H9 (cell line): ENCODE data around the gene MAGI1. TPM values are rescaled to one million over a fixed set of nuclear protein-coding genes. Genes with fewer than 3 reads are reported as not detected.

Experiments used
- DNase-seq: peaks from one replicate; pipeline ENCODE4 v3.0.0-alpha.2; 2017
- H2AFZ ChIP-seq: one replicate; pipeline ENCODE4 v1.6.1; 2013; ENCODE audit warnings: mild to moderate bottlenecking, low read length, control low read depth, moderate library complexity
- H2AK5ac ChIP-seq: 2 replicates; pipeline ENCODE4 v1.6.1; 2013; ENCODE audit warnings: low read length, control low read depth, mixed read lengths; ENCODE audit not compliant: insufficient read length
- H2BK120ac ChIP-seq: one replicate; pipeline ENCODE4 v1.6.1; 2013; ENCODE audit warnings: low read depth, mild to moderate bottlenecking, low read length, control low read depth, inconsistent platforms; ENCODE audit not compliant: poor library complexity, severe bottlenecking
- H2BK12ac ChIP-seq: 2 replicates; pipeline ENCODE4 v1.6.1; 2013; ENCODE audit warnings: low read length, control low read depth, mixed read lengths, low read depth; ENCODE audit not compliant: insufficient read length
- H2BK15ac ChIP-seq: 2 replicates; pipeline ENCODE4 v1.6.1; 2013; ENCODE audit warnings: low read depth, low read length, control low read depth
- H2BK20ac ChIP-seq: one replicate; pipeline ENCODE4 v1.6.1; 2013; ENCODE audit warnings: low read depth, mild to moderate bottlenecking, low read length, control low read depth, inconsistent platforms; ENCODE audit not compliant: poor library complexity, severe bottlenecking
- H2BK5ac ChIP-seq: 2 replicates; pipeline ENCODE4 v1.6.1; 2013; ENCODE audit warnings: low read length, control low read depth, mixed read lengths; ENCODE audit not compliant: insufficient read length
- H3K14ac ChIP-seq: 2 replicates; pipeline ENCODE4 v1.6.1; 2013; ENCODE audit warnings: low read length, control low read depth; ENCODE audit not compliant: insufficient read depth
- H3K18ac ChIP-seq: 2 replicates; pipeline ENCODE4 v1.6.1; 2013; ENCODE audit warnings: low read depth, mild to moderate bottlenecking, mixed read lengths, low read length, control low read depth; ENCODE audit not compliant: insufficient read length
- H3K23ac ChIP-seq: 2 replicates; pipeline ENCODE4 v1.6.1; 2013; ENCODE audit warnings: low read length, control low read depth, mixed read lengths, low read depth; ENCODE audit not compliant: insufficient read length
- H3K23me2 ChIP-seq: 2 replicates; pipeline ENCODE4 v1.6.1; 2013; ENCODE audit warnings: low read depth, mild to moderate bottlenecking, mixed read lengths, low read length, control low read depth; ENCODE audit not compliant: insufficient read length, poor library complexity, severe bottlenecking
- H3K27ac ChIP-seq: 2 replicates; pipeline ENCODE4 v1.5.1; 2013; ENCODE audit warnings: low read length, control low read depth, mixed read lengths, low read depth; ENCODE audit not compliant: insufficient read length
- H3K27me3 ChIP-seq: 2 replicates; pipeline ENCODE4 v1.6.1; 2013; ENCODE audit warnings: low read length, control low read depth, inconsistent platforms; ENCODE audit not compliant: insufficient read depth
- H3K4ac ChIP-seq: 2 replicates; pipeline ENCODE4 v1.6.1; 2013; ENCODE audit warnings: low read depth, mild to moderate bottlenecking, control low read depth, inconsistent platforms, low read length, moderate library complexity
- H3K4me1 ChIP-seq: 2 replicates; pipeline ENCODE4 v1.6.1; 2013; ENCODE audit warnings: low read length, control low read depth, inconsistent platforms; ENCODE audit not compliant: insufficient read depth
- H3K4me2 ChIP-seq: 2 replicates; pipeline ENCODE4 v1.6.1; 2013; ENCODE audit warnings: low read length, control low read depth, mixed read lengths; ENCODE audit not compliant: insufficient read length, insufficient read depth
- H3K56ac ChIP-seq: 2 replicates; pipeline ENCODE4 v1.6.1; 2013; ENCODE audit warnings: low read depth, mild to moderate bottlenecking, mixed read lengths, low read length, control low read depth; ENCODE audit not compliant: insufficient read length
- H3K79me1 ChIP-seq: 2 replicates; pipeline ENCODE4 v1.6.1; 2013; ENCODE audit warnings: low read depth, mild to moderate bottlenecking, moderate library complexity, low read length, control low read depth, inconsistent platforms; ENCODE audit not compliant: insufficient read depth, poor library complexity, severe bottlenecking
- H3K79me2 ChIP-seq: 2 replicates; pipeline ENCODE4 v1.6.1; 2013; ENCODE audit warnings: low read length, control low read depth, inconsistent platforms; ENCODE audit not compliant: insufficient read depth
- H3K9ac ChIP-seq: 2 replicates; pipeline ENCODE4 v1.6.1; 2013; ENCODE audit warnings: low read length, control low read depth, mixed read lengths; ENCODE audit not compliant: insufficient read length; ENCODE audit errors: extremely low read depth
- H3K9me3 ChIP-seq: one replicate; pipeline ENCODE4 v1.6.1; 2013; ENCODE audit warnings: low read depth, low read length, inconsistent platforms; ENCODE audit not compliant: control insufficient read depth
- H3T11ph ChIP-seq: one replicate; pipeline ENCODE4 v1.6.1; 2013; ENCODE audit warnings: mild to moderate bottlenecking, low read length, control low read depth, inconsistent platforms
- H4K20me1 ChIP-seq: one replicate; pipeline ENCODE4 v1.6.1; 2013; ENCODE audit not compliant: control insufficient read depth, insufficient read length, insufficient read depth
- H4K5ac ChIP-seq: 2 replicates; pipeline ENCODE4 v1.6.1; 2013; ENCODE audit warnings: low read depth, mild to moderate bottlenecking, mixed read lengths, low read length, control low read depth; ENCODE audit not compliant: insufficient read length
- H4K8ac ChIP-seq: replicated peaks from 2 replicates; pipeline ENCODE4 v1.6.1; 2013; ENCODE audit warnings: low read length, control low read depth, mixed read lengths, low read depth; ENCODE audit not compliant: insufficient read length
- H4K91ac ChIP-seq: 2 replicates; pipeline ENCODE4 v1.6.1; 2013; ENCODE audit warnings: low read depth, mild to moderate bottlenecking, moderate library complexity, mixed read lengths, low read length, control low read depth; ENCODE audit not compliant: insufficient read length
- H3K27ac Mint-ChIP-seq, 3 experiments: 2 replicates in 2 of 3; 3 replicates in 1 of 3; pipeline ENCODE4 v1.8.0; 2020 to 2021; ENCODE audit warnings: mixed read lengths in 3 of 3, mild to moderate bottlenecking in 1 of 3, moderate library complexity in 1 of 3
- H3K27me3 Mint-ChIP-seq: 2 replicates; pipeline ENCODE4 v1.8.0; 2021; ENCODE audit warnings: low read depth, mild to moderate bottlenecking, moderate library complexity, mixed read lengths
- H3K36me3 Mint-ChIP-seq, 3 experiments: 2 replicates in 2 of 3; 3 replicates in 1 of 3; pipeline ENCODE4 v1.8.0; 2020 to 2021; ENCODE audit warnings: low read depth in 3 of 3, mixed read lengths in 3 of 3; ENCODE audit not compliant: insufficient read depth in 1 of 3
- H3K4me1 Mint-ChIP-seq, 2 experiments: 2 replicates each; pipeline ENCODE4 v1.8.0; 2020; ENCODE audit warnings: mixed read lengths in 2 of 2
- H3K4me3 Mint-ChIP-seq, 2 experiments: 2 replicates in 1 of 2; 3 replicates in 1 of 2; pipeline ENCODE4 v1.8.0; 2020 to 2021; ENCODE audit warnings: mild to moderate bottlenecking in 2 of 2, mixed read lengths in 2 of 2, moderate library complexity in 1 of 2
- H3K9me3 Mint-ChIP-seq, 2 experiments: 2 replicates in 1 of 2; 3 replicates in 1 of 2; pipeline ENCODE4 v1.8.0; 2020; ENCODE audit warnings: mild to moderate bottlenecking in 2 of 2, mixed read lengths in 2 of 2, moderate library complexity in 1 of 2
- WGBS: extraction: QIAGEN DNeasy Blood & Tissue Kit; methylation state at CpG from one replicate; pipeline ENCODE4 v1.1.7; 2013; ENCODE audit warnings: missing lambda C conversion rate, low lambda C conversion rate, mixed read lengths; ENCODE audit not compliant: insufficient read length; ENCODE audit errors: extremely low coverage; 5-methylcytosine and 5-hydroxymethylcytosine counted together
- total RNA-seq: library from RNA; stranded (reverse); gene quantifications from 2 replicates; pipeline ENCODE4 v1.2.1, GENCODE V29; 2021
- TF ChIP-seq, protein P1 (sequence below): fragments of 200-600 bp; sonication (generic); conservative IDR thresholded peaks from 3 replicates; pipeline ENCODE4 v1.8.0; 2021; ENCODE audit warnings: antibody characterized with exemption, mild to moderate bottlenecking

MAGI1 gene
- total RNA-seq, 1 experiment from 2014 or later, result 65.7 TPM

DNA sequence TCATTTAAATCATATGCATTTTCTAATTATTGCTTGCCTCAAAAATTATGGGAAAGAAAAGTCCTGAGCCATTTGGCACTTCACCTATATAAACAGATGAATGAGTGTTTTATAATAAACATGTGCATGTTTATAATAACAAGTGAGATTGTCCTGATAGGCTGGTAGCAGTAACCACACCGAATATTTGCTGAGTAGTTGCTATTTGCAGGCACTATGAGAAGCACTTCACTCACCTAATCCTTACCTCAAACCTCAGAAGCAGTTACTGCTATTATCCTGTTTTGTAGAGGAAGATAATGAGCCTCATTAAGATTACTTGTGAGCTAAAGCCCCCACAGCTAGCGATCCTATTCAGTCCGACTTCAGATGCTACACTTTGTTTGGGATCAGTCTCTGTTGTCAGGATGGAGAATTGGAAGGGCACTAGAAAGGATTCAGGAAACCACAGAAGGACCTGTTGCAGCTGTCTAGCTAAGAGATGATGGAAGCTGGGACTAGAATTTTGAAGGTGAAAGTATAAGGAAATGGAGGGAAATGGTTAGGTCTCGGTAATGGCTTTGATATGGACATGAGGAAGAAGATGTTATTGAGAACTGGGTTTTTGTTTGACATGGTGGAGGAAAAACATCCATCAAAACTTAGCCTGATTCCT, 28.4 kb upstream of the MAGI1 start:
- no peak overlapping the region; a peak in 1 of 7 replicates for H3K27ac Mint-ChIP-seq
- Histone ChIP-seq H2BK120ac (no peak overlapping the region), H3K4me2 (no peak overlapping the region), H2BK15ac (no peak overlapping the region), H3K79me1 (no peaks in the 10 kb centered on the region), H4K91ac (no peak overlapping the region), H3K23me2 (no peaks in the 10 kb centered on the region), H4K20me1 (no peaks in the 10 kb centered on the region), H3T11ph (no peak overlapping the region), H3K56ac (no peak overlapping the region), H3K27me3 (no peaks in the 10 kb centered on the region), H3K9me3 (no peaks in the 10 kb centered on the region), H2BK12ac (no peak overlapping the region), H2AFZ (no peak overlapping the region), H3K14ac (no peak overlapping the region), H2BK5ac (no peak overlapping the region), H3K18ac (no peak overlapping the region), H3K79me2 (no peaks in the 10 kb centered on the region), H3K4me1 (no peaks in the 10 kb centered on the region), H4K8ac (no peak overlapping the region), H2AK5ac (no peak overlapping the region), H3K9ac (no peak overlapping the region), H2BK20ac (no peak overlapping the region), H3K4ac (no peak overlapping the region), H3K23ac (no peak overlapping the region), H4K5ac (no peak overlapping the region), H3K27ac (no peak overlapping the region)
- TF ChIP-seq, protein P1, sequence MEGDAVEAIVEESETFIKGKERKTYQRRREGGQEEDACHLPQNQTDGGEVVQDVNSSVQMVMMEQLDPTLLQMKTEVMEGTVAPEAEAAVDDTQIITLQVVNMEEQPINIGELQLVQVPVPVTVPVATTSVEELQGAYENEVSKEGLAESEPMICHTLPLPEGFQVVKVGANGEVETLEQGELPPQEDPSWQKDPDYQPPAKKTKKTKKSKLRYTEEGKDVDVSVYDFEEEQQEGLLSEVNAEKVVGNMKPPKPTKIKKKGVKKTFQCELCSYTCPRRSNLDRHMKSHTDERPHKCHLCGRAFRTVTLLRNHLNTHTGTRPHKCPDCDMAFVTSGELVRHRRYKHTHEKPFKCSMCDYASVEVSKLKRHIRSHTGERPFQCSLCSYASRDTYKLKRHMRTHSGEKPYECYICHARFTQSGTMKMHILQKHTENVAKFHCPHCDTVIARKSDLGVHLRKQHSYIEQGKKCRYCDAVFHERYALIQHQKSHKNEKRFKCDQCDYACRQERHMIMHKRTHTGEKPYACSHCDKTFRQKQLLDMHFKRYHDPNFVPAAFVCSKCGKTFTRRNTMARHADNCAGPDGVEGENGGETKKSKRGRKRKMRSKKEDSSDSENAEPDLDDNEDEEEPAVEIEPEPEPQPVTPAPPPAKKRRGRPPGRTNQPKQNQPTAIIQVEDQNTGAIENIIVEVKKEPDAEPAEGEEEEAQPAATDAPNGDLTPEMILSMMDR, result no peak
- WGBS, result 100% methylated on average over 1 of the region's 4 CpGs
- H3K36me3 Mint-ChIP-seq, result peaks cover 0 to 5% (median 4%) of the 10 kb centered on the region in 3 experiments; a peak in 4 of 7 replicates
- H3K27me3 Mint-ChIP-seq, result no peaks in the 10 kb centered on the region
- peaks cover 21% of the 10 kb centered on the region in 2 experiments for H3K4me1 Mint-ChIP-seq
- H3K4me3 Mint-ChIP-seq, result no peak overlapping the region
- H3K9me3 Mint-ChIP-seq, result peaks cover 7% of the 10 kb centered on the region in 2 experiments; a peak in 4 of 5 replicates
- DNase-seq, result no peak
